Measurements from ENCODE around the gene CDT1.

GRCh38 chr16:88844419-88845036, 40.9 kb downstream of the CDT1 start:
- TF ChIP-seq GATA3 (IDR thresholded peaks at IDR 0.05; ENCODE audit: low read depth, low read length) (no peak), GATA2 (IDR thresholded peaks at IDR 0.05; ENCODE audit: low read depth, low read length) (no peak)

Data from SH-SY5Y (cell line).